HG03521 (cell line): ENCODE data around the gene PRDM13.
"Not testable (repeated sequence)": the region's sequence is repeated elsewhere in the genome, so short reads cannot be mapped to it uniquely, and the experiment has no call there.

Experiments used
- ATAC-seq: cut with Tn5 transposase; IDR thresholded peaks from one replicate; pipeline ENCODE4 v1.9.1; 2021; ENCODE audit warnings: mild to moderate bottlenecking, moderate library complexity; ENCODE audit not compliant: unreplicated experiment

Gene PRDM13

GRCh38 chr6:99622044-99622443 lies 15.4 kb downstream of the PRDM13 start:
- not testable (repeated sequence) for ATAC-seq

DNA sequence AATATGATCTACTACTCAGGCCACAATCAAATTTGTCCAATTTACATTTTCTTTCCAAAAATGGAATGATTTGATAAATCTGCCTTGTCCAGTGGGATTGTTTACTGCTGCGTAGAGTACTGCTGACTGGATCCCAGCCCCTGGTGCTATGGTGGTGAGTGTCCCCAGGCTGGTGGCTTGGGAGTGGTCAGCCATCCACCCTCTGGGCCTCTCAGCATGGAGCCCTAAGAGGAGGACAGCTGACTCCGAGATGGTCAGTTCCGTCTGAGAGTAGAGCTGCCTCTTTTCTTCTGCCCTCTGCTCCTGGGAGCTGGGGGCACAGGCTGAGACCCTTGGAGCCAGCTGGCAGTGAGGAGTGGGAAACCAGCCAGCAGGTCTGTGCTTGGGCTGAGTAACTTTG lies 22.7 kb downstream of the PRDM13 start:
- no peak for ATAC-seq

DNA sequence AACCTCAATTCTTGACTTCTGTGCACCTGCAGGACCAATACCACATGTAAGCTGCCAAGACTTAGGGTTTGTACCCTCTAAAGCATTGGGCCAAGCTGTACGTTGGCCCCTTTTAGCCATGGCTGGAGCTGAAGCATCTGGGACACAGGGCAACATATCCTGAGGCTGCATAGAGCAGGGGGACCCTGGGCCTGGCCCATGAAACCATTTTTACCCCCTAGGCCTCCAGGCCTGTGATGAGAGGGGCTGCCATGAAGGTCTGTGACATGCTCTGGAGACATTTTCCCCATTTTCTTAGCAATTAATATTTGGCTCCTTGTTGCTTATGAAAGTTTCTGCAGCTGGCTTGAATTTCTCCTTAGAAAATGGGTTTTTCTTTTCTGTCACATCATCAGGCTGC lies 31.0 kb downstream of the PRDM13 start:
- ATAC-seq = no peak

DNA sequence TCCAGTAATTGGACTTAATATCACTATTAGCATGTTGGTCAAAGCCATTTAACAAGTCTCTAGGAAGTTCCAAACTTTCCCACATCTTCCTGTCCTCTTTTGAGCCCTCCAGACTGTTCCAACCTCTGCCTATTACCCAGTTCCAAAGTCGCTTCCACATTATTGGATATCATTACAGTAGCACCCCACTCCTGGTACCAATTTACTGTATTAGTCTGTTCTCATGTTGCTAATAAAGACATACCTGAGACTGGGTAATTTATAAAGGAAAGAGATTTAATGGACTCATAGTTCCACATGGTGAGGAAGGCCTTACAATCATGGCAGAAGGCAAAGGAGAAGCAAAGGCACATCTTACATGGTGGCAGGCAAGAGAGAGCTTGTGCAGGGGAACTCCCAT lies 31.7 kb downstream of the PRDM13 start:
- not testable (repeated sequence) for ATAC-seq

- ATAC-seq = no peak
Measured at GRCh38 chr6:99641270-99641669, 34.6 kb downstream of the PRDM13 start.

DNA sequence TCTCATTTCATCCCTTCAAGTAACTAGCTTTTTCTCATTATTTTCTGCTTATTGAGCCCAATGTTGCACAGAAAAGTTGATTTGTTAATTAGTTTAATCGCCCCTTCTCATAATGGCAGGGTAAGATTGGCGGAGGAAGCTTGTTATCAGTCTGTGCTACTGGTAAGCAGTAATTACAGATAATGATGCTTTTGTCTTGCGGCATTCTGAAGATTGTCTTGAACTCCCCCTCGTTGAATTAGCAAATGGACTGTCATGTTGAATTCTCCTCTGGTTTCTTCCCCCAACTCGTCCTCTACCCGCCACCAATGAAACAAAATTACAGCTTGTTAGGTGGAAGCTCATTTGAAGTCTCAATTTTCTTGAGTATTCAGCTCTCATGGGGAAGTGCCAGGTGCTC lies 39.4 kb downstream of the PRDM13 start:
- no peak for ATAC-seq

DNA sequence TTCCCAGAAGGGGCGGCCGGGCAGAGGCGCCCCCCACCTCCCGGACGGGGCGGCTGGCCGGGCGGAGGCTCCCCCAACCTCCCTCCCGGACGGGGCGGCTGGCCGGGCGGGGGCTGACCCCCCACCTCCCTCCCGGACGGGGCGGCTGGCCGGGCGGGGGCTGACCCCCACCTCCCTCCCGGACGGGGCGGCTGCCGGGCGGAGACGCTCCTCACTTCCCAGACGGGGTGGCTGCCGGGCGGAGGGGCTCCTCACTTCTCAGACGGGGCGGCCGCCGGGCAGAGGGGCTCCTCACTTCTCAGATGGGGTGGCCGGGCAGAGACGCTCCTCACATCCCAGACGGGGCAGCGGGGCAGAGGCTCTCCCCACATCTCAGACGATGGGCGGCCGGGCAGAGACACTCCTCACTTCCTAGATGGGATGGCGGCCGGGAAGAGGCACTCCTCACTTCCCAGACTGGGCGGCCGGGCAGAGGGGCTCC lies 43.5 kb downstream of the PRDM13 start:
- not testable (repeated sequence) for ATAC-seq

GRCh38 chr6:99660206-99660605 lies 53.6 kb downstream of the PRDM13 start:
- ATAC-seq = no peak

DNA sequence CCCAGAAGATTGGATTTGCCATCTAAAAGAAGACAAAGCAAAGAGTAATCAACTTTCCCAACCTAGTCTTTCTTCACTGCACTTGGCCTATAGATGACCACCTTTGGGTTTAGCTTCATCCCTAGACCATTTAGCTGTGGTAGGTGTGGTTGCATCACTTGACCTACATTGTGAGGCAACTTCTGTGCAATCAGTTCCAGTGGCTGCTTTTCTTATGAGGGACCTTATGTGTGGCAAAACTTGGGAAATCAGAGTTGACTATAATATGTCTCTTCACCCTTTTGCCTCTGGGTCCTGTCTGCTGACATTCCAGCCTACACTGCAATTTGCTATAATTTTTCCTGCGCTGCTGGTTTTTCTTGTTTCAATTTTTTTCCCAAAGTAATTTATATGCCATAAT lies 55.2 kb downstream of the PRDM13 start:
- ATAC-seq = no peak

GRCh38 chr6:99662616-99663015 lies 56.0 kb downstream of the PRDM13 start:
- no peak for ATAC-seq
